ENCODE measurements around the gene NUP214.
"Not testable (repeated sequence)": the region's sequence is repeated elsewhere in the genome, so short reads cannot be mapped to it uniquely, and the experiment has no call there.

NUP214 gene

GRCh38 chr9:131116281-131117120 lies 8.9 kb upstream of the NUP214 start:
- DNase-seq = no peak

DNA sequence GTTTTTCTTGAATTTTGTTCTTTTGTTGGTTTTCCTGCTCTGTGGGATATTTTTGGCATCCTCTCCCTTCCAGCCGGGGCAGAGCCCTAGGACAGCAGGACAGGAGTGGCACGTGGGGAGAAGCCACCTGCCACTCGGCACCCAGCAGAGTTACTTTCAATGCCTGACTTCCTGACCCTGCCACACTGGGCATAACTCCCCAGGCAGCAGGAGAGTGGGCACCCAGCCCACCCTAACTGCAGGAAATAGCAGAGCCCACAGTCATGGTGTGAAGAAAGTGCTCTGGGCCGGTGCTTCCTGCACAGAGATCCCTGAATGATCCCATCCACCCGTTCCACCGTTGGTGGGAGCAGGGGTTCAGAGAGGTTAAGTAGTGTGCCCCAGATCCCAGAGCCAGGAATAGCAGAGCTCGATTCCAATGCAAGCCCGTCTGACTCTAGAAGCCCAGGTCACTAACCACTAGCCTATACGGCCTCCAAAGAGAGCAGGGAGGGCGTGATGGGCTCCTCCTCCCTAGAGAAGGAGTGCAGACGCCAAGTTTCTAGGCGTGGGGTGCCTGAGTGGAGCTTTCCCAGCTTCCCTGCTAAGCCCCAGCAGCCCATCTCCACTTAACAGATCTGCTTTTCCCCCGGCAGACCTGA lies 8.1 kb upstream of the NUP214 start:
- DNase-seq = no peak

- DNase-seq = no peak
Measured at GRCh38 chr9:131117762-131118145, 7.6 kb upstream of the NUP214 start.

- no peak for DNase-seq
Measured at GRCh38 chr9:131119600-131119999, 5.8 kb upstream of the NUP214 start.

GRCh38 chr9:131120620-131121228 lies 4.7 kb upstream of the NUP214 start:
- no peak for DNase-seq

DNA sequence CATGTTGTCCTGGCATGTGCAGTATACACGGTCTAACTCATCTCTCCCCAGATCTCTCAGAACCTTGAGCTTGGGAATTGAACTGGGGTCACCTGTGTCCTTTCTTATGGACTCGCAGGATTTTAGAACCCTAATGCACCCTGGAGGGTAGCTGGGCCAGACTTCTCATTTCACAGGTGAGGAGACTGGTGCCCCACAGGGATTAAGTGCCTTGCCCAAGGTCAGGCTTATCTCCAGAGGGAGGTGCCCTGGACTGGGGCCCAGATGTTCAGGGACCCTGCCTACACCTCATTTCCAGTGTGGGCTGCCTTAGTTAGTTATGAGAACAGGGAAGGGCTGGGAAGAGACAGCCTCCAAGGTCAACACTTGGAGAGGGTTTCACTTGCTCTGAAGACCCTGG lies 4.0 kb upstream of the NUP214 start:
- DNase-seq = no peak

DNA sequence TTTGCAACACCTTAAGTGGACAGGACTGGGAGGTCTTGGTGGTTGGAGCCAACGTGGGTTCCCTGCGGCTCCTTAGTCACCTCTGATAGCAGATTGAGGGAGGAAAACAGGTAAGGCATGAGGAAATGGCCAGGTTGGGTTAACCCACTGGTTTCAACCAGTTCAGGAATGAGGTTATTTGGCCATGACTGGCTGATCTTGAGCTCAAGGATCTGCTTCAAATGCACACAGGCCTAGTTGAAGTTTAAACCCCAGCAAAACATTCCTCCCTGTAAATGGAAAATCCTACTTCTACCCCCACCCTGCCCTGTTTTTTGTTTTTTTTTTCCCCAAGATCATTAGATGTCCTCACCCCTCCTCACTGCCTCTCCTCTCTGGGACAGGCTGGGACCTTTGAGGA lies 3.2 kb upstream of the NUP214 start:
- DNase-seq = no peak

DNA sequence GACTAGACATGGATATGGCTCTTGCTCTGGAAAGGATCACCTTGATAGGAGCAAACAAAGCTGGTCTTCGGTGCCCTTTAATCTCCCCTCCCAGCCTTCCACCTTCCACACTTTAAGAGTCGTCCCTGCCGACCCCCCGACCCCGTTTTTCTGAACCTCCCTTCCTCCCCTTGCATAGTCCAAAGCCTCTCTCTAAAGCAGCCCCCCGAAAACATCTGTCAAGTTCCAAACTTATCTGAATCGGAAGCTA lies 423 bp upstream of the NUP214 start:
- no peak for DNase-seq

- no peak for DNase-seq
Measured at GRCh38 chr9:131126059-131126426, 657 bp downstream of the NUP214 start.

- DNase-seq = no peak
Measured at GRCh38 chr9:131129183-131129582, 3.8 kb downstream of the NUP214 start.

DNA sequence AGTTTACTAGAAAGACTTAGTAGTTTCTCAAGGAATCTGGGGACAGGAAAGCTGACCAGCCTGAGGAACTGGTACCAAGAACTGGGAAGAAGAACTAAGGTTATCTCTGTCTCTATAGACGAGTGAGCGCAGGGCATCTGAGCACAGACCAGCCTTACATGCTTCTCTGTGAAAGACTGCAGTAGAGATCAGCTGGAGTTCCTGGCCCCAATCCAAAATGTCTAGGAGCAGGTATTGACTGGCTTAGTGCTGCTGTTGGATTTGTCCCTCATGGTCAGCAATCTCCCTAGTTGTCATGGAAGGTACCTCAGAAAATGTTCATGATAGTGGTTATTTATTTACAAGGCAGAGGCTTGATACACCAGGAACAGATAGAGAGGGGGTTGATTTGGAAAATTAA lies 13.3 kb downstream of the NUP214 start:
- no peak for DNase-seq

GRCh38 chr9:131140112-131140511 lies 14.7 kb downstream of the NUP214 start:
- DNase-seq = no peak

DNA sequence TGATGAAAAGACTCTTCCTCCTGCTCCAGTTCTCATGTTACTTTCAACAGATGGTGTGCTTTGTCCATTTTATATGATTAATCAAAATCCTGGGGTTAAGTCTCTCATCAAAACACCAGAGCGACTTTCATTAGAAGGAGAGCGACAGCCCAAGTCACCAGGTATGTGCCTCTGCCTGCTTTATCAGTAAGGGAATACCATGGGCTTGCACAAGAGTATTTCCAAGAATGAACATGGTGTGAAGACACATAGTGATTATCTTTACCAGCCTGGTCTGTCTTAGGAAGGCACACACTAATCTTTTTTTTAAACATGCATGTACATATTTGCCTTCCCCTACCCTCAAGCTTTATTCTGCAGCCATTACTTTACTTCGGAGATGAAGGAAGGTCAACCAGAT lies 15.2 kb downstream of the NUP214 start:
- no peak for DNase-seq

- DNase-seq = no peak
Measured at GRCh38 chr9:131142160-131142559, 16.8 kb downstream of the NUP214 start.

DNA sequence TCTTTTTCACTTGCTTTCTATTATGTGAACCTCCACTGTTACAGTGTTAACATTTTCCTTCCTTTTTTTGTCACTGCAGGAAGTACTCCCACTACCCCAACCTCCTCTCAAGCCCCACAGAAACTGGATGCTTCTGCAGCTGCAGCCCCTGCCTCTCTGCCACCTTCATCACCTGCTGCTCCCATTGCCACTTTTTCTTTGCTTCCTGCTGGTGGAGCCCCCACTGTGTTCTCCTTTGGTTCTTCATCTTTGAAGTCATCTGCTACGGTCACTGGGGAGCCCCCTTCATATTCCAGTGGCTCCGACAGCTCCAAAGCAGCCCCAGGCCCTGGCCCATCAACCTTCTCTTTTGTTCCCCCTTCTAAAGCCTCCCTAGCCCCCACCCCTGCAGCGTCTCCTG lies 18.8 kb downstream of the NUP214 start:
- no peak for DNase-seq

DNA sequence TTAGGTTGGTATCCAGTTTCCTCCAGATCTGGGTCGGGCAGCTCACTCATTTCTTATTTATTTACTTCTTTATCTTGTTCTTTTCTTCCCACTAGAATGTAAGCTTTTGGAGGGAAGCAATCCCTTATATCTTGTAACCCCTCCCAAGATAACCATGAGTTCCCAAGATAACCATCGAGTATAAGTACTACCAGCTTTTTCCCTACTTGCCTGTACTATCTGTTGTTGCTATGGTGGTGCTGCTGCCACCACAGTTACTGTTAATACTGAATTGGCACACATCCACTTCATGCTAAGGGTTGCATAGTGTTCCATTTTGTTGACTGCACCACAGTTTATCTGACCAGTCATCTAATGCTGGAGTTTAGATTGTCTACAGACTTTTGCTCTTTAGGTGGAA lies 19.9 kb downstream of the NUP214 start:
- no peak for DNase-seq

DNA sequence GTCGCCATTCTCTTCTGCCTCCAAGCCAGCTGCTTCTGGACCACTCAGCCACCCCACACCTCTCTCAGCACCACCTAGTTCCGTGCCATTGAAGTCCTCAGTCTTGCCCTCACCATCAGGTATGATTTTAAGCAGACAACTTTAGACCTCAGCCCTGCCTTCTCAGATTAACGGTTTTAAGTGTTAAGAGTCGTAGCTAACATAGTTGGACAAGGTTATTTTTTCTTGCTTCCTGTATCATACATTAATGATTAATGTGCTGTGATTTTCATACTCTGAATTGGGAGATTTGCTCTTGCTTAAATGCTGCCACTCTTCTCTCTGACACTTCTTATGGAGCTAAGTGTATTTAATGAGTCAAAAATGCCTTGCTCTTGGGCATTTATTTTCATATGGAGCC lies 20.8 kb downstream of the NUP214 start:
- DNase-seq = no peak

GRCh38 chr9:131148276-131148675 lies 22.9 kb downstream of the NUP214 start:
- no peak for DNase-seq

DNA sequence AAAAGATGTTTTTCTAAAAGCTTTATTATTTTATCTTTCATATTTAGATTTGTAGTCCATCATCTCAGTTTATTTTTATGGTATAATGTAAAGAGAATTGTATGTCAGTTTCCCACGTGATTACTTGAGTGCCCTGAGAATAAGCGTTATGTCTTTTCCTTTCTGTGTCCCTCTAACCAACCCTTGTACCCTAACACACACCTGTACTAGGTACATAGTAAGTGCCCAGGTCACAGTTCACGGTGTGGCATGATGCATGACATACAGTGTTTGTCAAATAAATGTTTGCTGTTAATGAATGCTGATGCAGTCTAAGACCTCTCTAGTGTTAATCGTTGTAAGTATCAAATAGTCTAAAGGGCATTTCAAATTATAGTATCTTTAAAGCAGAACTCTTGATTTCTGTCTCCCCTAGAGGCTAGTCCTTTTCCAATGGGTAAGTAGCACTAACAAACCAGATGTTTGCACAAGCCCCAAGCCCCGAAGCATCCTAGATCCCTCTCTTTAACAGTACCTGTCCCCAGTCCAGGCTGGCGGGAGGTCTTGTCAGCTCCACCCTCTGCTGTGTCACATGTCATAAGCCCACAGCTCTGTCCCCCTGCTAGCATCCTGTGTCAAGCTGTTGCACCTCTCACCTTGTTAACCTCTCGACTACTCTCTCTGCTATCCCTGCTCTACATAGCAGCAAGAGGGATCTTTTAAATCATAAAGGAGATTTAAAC lies 23.7 kb downstream of the NUP214 start:
- no peak for DNase-seq

DNA sequence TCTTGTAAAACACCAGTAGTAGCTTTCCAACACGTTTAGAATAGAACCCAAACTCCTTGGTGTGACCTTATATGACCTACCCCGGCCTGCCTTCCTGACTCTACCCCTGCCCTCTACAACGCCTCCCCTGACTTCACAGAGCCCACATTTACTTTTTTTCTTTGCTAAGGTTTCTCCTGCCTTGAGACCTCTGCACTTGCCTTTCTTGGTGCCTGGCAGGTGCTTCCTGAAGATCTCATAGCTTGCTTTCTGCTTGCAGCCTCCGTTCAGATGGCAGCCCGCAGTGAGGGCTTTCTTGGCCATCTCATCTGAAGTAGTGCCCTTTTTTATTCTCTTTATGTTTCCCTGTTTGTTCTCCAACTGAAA lies 24.3 kb downstream of the NUP214 start:
- no peak for DNase-seq

DNA sequence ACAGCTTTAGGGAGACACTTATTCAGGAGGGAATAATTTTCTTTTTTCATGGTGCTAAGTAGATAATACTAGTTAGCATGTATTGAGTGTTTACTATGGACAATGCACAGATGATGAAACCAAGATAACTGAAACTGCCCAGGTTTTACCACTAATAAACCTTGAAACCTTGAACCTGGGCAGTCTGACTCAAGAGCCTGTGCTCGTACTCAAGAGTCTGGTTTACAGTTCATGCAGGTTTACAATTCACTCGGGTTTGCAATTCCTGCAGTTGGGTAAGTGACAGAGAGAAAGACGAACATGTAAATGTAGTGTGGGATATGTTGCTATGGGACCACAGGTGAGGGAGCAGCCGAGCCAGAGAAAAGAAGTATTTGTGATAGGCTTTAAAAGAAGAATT lies 28.2 kb downstream of the NUP214 start:
- no peak for DNase-seq

DNA sequence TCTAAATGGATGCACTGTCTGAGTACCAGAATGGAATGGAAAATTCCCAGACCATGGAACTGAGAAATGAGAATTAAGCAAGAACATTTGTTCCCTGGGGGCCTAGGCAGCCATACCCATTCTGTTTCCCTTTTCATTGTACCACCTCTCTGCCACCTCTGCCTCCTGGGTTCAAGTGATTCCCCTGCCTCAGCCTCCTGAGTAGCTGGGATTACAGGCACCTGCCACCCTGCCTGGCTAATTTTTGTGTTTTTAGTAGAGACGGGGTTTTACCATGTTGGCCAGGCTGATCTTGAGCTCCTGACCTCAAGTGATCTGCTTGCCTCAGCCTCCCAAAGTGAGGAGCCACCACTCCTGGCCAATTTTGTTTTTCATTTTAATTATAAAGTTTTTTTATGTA lies 33.3 kb downstream of the NUP214 start:
- DNase-seq = not testable (repeated sequence)

- DNase-seq = no peak
Measured at GRCh38 chr9:131160416-131161112, 35.2 kb downstream of the NUP214 start.
